Fibroblast of skin of left biceps (primary cell): ENCODE measurements around the gene PHLDA1.

Source experiments
- DNase-seq, 2 experiments: peaks; one replicate each; pipeline ENCODE4 v3.0.0-alpha.2; 2013; ENCODE audit warnings: low read depth in 2 of 2

The PHLDA1 gene

DNA sequence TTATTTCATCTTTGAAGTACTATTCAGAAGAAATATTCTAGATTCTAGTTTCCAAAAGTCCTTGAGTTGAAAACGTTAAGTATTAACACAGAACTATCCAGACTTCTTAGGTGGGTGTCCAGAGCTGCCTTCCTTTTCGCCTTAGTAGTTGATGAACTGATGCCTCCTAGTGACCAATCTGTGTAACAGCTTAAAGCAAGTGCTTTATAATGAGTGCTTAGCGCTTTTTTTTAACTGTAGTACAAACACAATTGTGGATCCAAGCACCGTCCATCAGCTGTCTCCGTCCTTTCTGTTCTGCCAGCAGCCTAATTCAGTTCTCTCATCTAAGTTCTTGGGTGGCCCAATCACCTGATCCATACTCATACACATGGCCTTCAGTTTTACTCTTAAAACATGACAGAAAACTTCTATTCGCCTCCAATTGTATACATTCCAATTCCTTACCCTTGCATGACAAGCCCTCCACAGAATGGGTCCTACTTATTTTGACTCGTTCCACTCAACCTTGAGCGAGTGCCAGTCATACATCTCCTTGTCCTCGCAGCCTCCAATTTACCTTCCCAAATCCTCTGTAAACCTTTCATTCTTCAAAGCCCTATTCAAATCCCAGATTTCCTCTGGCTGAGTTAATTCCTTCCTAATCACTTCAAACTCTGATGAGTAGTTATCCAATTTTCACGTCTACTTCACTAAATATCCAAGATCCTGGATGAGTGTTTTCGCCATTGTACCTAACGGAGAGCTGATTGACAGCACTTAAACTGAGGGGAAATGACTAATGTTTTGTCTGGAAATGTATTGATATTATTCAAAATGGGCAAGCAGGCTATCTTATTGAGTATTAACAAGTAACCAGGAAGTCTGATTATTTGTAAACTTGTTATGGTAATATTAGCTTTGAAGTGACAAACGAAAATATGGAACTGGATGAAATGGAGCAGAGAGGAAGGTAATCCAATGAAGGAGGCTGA lies 5.8 kb upstream of the PHLDA1 start:
- DNase-seq, result peak; percentile 46 to 58

DNA sequence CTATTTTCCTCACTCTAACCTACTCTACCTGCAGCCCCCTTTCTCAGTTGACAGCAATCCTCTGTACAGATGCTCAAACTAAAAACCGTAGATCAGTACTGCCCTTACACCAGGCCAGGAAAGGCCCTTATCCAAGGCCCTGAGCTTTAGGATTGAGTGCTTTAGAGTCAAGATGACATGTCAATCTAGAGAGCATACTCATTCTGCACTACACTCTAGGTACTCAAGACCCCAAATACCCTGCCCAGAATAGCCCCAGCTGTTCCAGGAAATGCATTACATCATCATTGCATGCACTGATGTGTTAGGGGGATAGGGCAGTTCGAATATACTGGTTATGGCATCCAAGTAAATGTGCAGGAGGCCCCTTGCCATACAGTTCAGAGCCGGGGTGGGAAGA lies 3.5 kb upstream of the PHLDA1 start:
- DNase-seq, result no peak

DNA sequence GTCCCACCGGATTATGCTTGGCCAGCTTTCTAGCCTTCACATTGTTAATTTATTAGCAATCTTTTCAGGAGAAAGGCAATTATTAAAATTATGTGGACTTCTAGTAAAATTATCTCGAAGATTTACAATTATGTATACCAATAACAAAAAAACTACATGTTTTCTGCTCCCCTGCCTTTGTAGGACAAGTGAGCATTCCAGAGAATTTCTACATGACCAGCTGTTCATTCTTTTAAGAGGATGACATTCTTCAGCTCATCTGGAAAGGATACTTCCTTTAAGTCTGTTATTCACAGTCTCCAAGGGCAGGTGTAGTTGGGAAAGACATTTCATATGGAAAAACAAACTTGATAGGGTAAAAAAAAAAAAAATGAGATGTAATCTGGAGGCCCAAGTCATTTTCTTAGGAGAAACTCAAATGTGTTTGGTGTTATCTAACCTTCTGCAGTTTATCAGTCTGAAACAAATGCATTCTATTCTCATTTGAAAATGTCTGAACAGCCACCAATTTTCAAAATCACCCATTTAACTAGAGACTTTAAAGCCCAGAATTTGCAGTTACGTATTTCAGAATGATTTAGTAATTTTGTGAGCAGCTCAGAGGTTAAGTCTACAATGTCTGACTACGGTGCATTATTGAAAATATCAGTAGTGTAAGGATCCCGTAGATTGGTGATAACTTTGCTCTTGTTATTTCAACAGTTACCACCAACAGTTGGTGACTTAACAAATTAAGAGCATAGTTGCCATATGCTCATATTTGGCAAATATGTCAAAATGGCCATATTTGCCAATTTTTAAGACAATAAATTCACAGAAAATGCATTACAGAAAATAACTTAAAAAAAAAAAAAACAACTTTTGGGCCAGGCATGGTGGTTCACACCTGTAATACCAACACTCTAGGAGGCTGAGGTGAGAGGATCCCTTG lies 1.8 kb upstream of the PHLDA1 start:
- no peak for DNase-seq

- no peak for DNase-seq
Observed at GRCh38 chr12:76032043-76032981, 736 bp upstream of the PHLDA1 start.

DNA sequence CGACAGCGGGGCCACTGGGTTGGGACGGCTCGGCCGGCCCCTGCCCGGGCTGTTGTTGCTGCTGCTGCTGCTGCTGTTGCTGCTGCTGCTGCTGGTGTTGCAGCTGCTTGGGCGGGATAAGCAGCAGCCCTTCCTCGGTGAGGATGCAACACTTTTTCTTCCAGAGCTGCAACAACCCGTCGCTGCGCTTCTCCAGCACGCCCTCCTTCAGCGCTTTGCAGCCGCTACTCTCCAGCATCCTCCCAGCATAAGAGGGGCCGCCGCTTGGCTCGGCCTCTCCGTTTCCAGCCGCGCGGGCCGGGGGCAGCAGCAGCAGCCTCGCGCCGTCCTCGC lies 529 bp downstream of the PHLDA1 start:
- DNase-seq, result no peak

DNA sequence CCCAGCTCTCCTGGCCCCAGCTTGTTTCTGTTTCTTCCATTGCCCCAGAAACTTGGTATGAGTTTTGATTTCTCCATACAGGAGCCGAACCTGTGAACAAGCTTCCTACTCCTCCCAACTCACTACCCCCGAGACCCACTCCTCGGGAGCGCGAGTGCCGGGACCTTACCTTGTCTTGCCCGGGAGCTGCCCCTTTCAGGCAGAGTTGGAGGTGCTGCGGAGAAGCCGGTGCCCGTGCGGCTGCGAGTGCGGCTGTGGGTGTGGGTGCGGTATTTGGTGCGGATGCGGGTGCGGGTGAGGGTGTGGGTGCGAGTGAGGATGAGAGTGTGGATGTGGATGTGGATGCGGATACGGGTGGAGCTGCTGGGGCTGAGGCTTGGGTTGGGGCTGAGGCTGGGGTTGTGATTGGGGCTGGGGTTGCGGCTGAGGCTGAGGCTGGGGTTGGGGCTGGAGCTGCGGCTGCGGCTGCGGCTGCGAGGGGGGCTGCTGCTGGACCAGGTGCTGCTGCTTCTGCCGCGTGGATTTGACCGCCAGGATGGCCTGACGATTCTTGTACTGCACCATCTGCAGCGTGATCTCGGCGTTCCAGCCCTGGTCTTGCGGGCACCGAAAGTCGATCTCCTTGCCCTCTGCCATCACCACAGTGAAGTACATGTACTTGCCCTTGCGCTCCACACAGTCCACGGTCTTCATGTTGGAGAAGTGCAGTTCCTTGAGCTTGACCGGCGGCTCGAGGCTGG lies 1.1 kb downstream of the PHLDA1 start:
- no peak for DNase-seq

DNA sequence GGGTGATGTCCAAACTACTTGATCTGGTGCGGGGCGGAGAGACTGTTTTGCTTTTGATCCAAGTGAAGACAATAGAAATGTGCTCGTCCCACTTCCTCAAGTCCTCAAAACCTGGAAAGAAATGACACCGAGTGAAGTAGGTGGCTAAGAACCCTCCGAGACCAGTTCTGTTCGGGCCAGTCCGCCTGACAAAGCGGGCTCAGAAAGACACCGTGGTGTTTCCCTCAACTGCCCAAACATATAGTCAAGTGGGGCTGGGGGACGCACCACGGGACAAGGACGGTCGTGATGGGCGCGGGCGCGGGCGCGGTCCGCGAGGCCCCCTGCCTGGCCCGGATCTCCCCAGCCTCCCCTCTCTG lies 1.6 kb downstream of the PHLDA1 start:
- no peak for DNase-seq

DNA sequence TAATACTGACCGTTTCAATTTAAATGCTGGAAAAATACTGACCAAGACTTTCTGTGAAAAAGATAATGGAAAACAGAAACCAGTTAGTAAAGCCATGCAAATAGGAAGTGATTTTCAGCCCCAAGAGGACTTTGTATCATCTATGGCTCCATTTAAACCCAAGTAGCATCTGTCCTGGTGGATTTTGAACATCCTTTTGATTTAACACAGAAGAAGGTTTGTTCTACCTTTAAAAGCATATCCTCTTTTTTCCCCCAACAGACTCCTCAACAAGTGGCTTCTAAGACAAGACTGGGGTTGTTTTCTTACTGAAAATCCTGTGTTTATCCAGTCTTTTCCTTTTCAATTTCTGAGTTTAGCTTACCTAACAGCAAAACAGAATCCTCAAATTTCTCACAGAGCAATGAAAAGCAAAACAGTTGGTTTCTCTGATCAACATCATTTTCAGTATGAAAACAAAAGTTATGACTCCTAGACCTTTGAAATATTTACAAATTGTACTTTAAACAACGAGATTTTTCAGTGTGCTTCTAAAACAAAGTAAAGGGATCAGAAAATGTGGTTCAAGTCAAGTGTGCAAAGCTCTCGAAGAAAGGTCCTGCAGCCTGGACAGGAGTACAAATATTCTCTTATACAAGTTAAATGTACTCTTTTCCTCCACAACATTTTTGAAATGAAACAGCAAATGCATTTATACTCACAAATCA lies 2.9 kb downstream of the PHLDA1 start:
- DNase-seq, result no peak

GRCh38 chr12:76026643-76027063 lies 4.9 kb downstream of the PHLDA1 start:
- DNase-seq, result no peak

GRCh38 chr12:76025601-76026575 lies 5.7 kb downstream of the PHLDA1 start:
- no peak for DNase-seq

- DNase-seq, result peak in 1 of 2 experiments; percentile 41
Observed at GRCh38 chr12:76024942-76025600, 6.5 kb downstream of the PHLDA1 start.

DNA sequence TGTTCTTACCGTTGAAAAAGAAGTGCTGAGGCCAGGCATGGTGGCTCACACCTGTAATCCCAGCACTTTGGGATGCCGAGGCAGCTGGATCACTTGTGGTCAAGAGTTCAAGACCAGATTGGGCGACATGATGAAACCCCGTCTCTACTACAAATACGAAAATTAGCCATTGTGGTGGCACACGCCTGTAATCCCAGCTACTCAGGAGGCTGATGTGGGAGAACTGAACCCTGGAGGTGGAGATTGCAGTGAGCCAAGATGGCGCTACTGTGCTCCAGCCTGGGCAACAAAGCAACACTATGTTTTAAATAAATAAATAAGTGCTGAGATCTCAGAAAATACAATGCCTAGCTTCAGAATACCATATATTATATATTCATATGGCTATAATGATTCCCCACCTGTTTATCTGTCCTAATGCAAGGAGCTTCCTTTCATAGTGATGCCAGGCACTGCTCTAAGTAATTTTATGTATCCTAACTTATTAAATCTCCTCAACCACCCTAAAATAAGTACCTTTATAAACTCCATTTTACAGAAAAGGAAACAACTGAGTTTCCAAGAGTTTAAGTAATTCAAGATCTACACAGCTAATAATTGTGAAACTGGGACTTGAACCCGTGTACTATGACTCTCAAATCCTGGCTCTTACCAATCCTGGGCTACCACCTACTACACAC lies 7.3 kb downstream of the PHLDA1 start:
- DNase-seq, result no peak

DNA sequence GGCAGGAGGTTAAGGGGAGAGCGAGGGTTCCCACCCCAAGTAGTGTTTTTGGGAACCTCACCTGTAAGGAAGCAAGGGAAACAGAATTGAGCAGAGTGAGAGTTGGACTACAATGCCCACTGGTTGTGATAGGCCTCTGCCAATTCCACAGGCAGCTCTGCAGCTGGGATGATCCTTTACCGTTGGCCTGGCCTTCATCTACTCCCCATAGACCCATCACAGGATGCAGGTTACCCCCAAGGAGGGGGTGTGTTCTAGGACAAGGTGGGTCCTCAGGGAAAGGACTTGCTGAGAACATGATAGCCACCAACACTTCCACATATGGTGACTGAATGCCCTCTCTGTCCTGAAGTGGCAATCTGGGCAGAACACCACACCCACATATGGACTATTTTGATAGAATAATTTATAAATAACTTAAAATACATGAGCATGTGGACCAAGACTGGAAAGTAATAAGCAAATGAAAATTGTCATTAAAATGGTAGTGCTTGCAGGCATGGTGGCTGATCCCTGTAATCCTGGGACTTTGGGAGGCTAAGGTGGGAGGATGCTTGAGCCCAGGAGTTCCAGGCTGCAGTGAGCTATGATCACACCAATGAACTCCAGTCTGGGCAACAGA lies 8.4 kb downstream of the PHLDA1 start:
- DNase-seq, result no peak

DNA sequence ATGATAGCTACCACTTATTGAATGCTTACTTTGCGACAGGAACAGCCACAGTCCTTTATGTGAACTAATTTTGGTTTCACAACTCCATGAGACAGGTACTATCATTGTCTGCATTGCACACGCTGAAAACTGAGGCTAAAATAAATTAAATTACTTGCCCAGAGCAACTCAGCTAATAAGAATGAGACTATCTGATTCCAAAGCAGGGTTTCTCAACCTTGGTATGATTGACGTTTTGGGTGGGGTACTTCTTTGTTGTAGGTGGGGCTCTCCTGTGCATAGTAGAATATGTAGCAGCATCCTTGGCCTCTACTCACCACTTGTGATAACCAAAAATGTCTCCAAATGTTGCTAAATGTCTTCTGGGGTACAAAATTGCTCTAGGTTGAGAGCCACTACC lies 9.1 kb downstream of the PHLDA1 start:
- DNase-seq, result no peak

GRCh38 chr12:76020731-76021672 lies 10.6 kb downstream of the PHLDA1 start:
- DNase-seq, result peak; percentile 83 to 89

- DNase-seq, result no peak
Observed at GRCh38 chr12:76020281-76020680, 11.3 kb downstream of the PHLDA1 start.
